Loucy (cell line): ENCODE data around the gene YES1.
A peak's percentile ranks its signal among the peaks of the same experiment; 100 is the strongest.

ENCODE experiments used
- H2AFZ ChIP-seq: fragments of 200-600 bp; sonication (generic); 2 replicates; pipeline ENCODE4 v1.6.0; 2016; ENCODE audit warnings: antibody characterized with exemption, mild to moderate bottlenecking, low read length, moderate library complexity
- H3F3A ChIP-seq: fragments of 200-600 bp; 2 replicates; pipeline ENCODE4 v1.6.0; 2016; ENCODE audit warnings: antibody characterized with exemption, low read depth, mild to moderate bottlenecking
- H3K27me3 ChIP-seq: fragments of 200-600 bp; sonication (generic); 2 replicates; pipeline ENCODE4 v1.6.1; 2014; ENCODE audit warnings: low read length, mild to moderate bottlenecking; ENCODE audit not compliant: insufficient read depth, poor library complexity, severe bottlenecking
- H3K36me3 ChIP-seq: fragments of 200-600 bp; sonication (generic); 2 replicates; pipeline ENCODE4 v1.6.1; 2016; ENCODE audit warnings: low read length; ENCODE audit not compliant: insufficient read depth
- H3K4me1 ChIP-seq: fragments of 200-600 bp; sonication (generic); 2 replicates; pipeline ENCODE4 v1.5.1; 2014; ENCODE audit warnings: low read length, mild to moderate bottlenecking; ENCODE audit not compliant: insufficient read depth, poor library complexity, severe bottlenecking
- H3K4me2 ChIP-seq: fragments of 200-600 bp; sonication (generic); 2 replicates; pipeline ENCODE4 v1.6.0; 2014; ENCODE audit warnings: antibody characterized with exemption, low read length, low read depth, mild to moderate bottlenecking; ENCODE audit not compliant: poor library complexity, severe bottlenecking
- H3K4me3 ChIP-seq: fragments of 200-600 bp; sonication (generic); 2 replicates; pipeline ENCODE4 v1.5.1; 2014; ENCODE audit warnings: low read length, mild to moderate bottlenecking, mixed read lengths; ENCODE audit not compliant: poor library complexity, severe bottlenecking
- H3K79me2 ChIP-seq: fragments of 200-600 bp; sonication (generic); 2 replicates; pipeline ENCODE4 v1.6.1; 2014; ENCODE audit warnings: low read length; ENCODE audit not compliant: insufficient read depth
- H3K9ac ChIP-seq: fragments of 200-600 bp; sonication (generic); 2 replicates; pipeline ENCODE4 v1.6.0; 2014; ENCODE audit warnings: mild to moderate bottlenecking, low read depth, low read length, moderate library complexity; ENCODE audit not compliant: poor library complexity, severe bottlenecking
- H3K9me2 ChIP-seq: fragments of 200-600 bp; sonication (generic); replicated peaks from 2 replicates; pipeline ENCODE4 v1.6.1; 2016; ENCODE audit warnings: low read depth, low read length, mixed read lengths
- H3K9me3 ChIP-seq: fragments of 200-600 bp; sonication (generic); 2 replicates; pipeline ENCODE4 v1.6.1; 2014; ENCODE audit warnings: mild to moderate bottlenecking, antibody characterized with exemption, low read length, low read depth; ENCODE audit not compliant: insufficient read depth
- H4K20me1 ChIP-seq: fragments of 200-600 bp; sonication (generic); 2 replicates; pipeline ENCODE4 v1.6.0; 2014; ENCODE audit warnings: antibody characterized with exemption, low read length, mild to moderate bottlenecking; ENCODE audit not compliant: insufficient read depth, poor library complexity, severe bottlenecking
- CTCF ChIP-seq: fragments of 200-600 bp; sonication (generic); conservative IDR thresholded peaks from 2 replicates; pipeline ENCODE4 v1.5.1; 2014; ENCODE audit warnings: mild to moderate bottlenecking, antibody characterized with exemption, low read length
- EZH2phosphoT487 ChIP-seq: fragments of 200-600 bp; IDR thresholded peaks from 2 replicates; pipeline ENCODE4 v1.6.1; 2018; ENCODE audit warnings: antibody characterized with exemption, mild to moderate bottlenecking, moderate library complexity, borderline replicate concordance

Gene YES1

DNA sequence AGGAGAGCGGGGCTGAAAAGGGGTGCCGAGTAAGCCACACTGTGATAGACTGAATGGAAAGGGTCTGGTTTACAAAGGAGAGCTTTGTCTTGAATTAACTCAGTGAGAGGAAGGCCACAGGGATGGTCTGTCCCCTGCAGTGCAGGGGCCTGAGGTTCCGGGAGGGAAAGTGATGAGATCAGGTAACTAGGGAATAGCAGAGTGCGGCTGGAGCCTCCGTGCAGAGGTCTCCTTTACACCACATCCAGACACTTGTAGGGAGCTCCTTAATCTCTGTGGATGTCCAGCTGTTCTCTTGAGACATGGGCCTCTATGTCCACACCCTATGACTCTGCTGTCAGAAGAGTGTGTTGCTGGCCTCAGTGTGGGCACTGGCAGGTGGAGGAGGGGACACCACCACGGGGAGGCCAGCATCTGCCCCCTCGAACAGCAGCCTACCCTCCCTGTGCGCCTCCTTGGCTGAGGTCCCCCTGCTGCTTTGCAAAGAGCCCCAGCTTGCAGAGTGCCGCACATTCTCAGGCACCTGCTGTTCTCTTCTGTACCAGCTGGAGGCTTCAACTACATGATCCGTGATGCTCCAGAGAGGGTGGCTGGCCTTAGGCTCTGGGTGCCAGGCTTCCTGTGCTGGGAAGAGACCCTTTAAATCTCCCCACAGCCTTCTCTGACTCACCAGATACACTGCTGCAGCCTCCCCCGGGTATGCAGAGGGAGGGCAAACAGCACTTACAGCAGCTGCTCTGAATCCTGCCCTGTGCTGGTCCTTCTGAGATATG lies 125.5 kb downstream of the YES1 start:
- no peaks in the 10 kb centered on the region for H3K79me2 ChIP-seq
- H3K9me2 ChIP-seq: no peaks in the 10 kb centered on the region
- no peaks in the 10 kb centered on the region for H3K9me3 ChIP-seq
- no peak overlapping the region for H2AFZ ChIP-seq
- no peaks in the 10 kb centered on the region for H3K27me3 ChIP-seq
- H3K9ac ChIP-seq: no peak overlapping the region
- TF ChIP-seq CTCF (peak; percentile 45; the same call in 1 of the 2 replicates), EZH2phosphoT487 (no peak)
- H3K4me3 ChIP-seq: no peak overlapping the region
- H3K4me2 ChIP-seq: peak overlapping the region; percentile 5
- H4K20me1 ChIP-seq: no peaks in the 10 kb centered on the region
- H3K36me3 ChIP-seq: no peaks in the 10 kb centered on the region
- peaks cover 49% of the 10 kb centered on the region for H3K4me1 ChIP-seq
- H3F3A ChIP-seq: peaks cover 6% of the 10 kb centered on the region; the same call in 1 of the 2 replicates

DNA sequence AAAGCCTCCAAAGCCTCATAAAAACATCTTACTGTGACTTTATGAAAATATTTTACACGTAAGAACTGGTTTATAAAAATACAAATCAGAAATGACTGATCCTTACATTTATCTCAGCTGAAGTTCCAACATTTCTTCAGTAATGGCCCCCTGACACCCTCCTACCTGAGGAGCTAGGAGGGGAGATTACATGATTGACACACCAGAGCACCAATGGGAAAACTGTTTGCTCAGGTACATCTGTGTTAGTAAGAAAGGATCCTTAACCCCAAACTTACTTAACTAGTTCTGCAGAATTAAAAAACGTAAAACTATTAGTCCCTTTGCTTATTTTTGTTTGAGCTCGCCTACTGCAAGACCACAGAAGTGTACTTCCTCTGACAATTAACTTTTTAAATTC lies 126.6 kb downstream of the YES1 start:
- Histone ChIP-seq H3K4me2 (no peak overlapping the region), H3K9me3 (no peaks in the 10 kb centered on the region), H3K9me2 (no peaks in the 10 kb centered on the region), H2AFZ (no peak overlapping the region), H3K9ac (no peak overlapping the region), H3K4me1 (peaks cover 60% of the 10 kb centered on the region), H4K20me1 (no peaks in the 10 kb centered on the region), H3K36me3 (no peaks in the 10 kb centered on the region), H3K27me3 (no peaks in the 10 kb centered on the region), H3K4me3 (no peak overlapping the region), H3F3A (peaks cover 6% of the 10 kb centered on the region; the same call in 1 of the 2 replicates), H3K79me2 (no peaks in the 10 kb centered on the region)
- TF ChIP-seq CTCF (no peak), EZH2phosphoT487 (no peak)

DNA sequence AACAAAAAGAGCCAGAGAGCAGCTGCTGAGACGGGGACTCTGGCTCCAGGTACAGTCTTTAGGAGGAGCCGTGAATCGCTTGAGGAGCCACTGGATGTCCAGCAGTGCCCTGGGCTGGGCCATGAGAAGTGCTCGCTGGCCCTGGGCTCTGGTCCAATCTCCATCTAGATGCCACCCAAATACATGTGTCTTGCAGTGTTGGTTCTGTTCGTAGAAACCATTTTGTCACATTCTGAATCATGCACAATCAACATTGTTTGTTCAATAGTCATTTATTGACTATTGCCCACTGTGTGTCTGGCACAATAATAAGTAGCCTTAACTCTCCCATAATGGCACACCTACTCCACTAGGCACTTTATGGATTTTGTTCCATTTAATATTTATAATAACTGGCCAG lies 128.5 kb downstream of the YES1 start:
- Histone ChIP-seq H3K79me2 (no peaks in the 10 kb centered on the region), H3K9me2 (no peaks in the 10 kb centered on the region), H3K9ac (peak overlapping the region; percentile 58), H3K4me1 (peaks cover 59% of the 10 kb centered on the region), H3K9me3 (no peaks in the 10 kb centered on the region), H3K4me3 (no peak overlapping the region), H3F3A (peaks cover 6% of the 10 kb centered on the region; the same call in 1 of the 2 replicates), H4K20me1 (no peaks in the 10 kb centered on the region), H3K4me2 (peak overlapping the region; percentile 25), H3K36me3 (no peaks in the 10 kb centered on the region), H2AFZ (peak overlapping the region; percentile 61), H3K27me3 (no peaks in the 10 kb centered on the region)
- TF ChIP-seq EZH2phosphoT487 (no peak), CTCF (no peak)
